ENCODE data around the gene C22orf15. TPM values are rescaled to one million over a fixed set of nuclear protein-coding genes. Genes with fewer than 3 reads are reported as not detected.

The C22orf15 gene
- total and polyA plus RNA-seq, 2 of the 8 experiments (the other 6 are each of a cell fraction or from before 2014, with no cell fraction given), result 4.2 to 4.9 TPM

DNA sequence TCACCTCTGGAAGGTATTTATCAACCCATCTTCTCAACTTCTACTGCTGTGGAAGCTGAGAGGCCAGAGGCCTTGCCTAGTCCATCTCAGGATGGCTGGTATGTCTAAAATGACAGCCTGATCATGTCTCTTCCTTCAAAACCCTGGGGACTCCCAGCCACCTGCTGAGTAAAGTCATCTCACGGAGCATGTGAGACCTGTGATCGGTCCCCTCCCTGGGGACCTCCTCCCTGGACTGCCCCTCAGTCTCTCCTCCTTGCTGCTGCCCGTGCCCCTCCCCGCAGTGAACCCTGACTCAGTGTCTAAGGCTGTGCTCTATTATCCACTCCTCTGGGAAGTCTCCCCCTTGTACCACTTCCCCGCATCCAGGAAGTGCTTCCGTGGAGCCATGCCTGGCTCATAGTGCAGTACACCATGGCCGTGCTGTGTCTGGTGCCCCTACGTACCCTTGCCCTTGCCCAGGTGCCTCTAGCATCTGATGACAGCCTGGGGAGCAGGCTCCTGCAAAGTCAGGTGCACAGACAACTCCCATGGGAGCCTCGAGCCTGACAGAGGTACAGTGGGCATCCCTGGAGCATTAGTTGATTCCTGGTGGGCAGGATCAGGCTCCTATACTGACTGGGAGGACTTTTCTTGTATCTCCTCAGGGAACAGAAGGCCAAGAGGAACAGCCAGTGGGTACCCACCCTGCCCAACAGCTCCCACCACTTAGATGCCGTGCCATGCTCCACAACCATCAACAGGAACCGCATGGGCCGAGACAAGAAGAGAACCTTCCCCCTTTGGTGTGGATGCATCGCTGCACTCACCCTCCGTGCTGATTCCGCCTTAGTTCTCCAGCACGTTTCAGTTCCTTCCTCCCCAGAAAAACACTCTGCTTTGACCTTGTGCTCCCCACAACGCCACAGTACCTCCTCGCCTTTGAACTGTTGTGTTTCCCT lies 37.8 kb downstream of the C22orf15 start (continued):
- TF ChIP-seq, protein P1, sequence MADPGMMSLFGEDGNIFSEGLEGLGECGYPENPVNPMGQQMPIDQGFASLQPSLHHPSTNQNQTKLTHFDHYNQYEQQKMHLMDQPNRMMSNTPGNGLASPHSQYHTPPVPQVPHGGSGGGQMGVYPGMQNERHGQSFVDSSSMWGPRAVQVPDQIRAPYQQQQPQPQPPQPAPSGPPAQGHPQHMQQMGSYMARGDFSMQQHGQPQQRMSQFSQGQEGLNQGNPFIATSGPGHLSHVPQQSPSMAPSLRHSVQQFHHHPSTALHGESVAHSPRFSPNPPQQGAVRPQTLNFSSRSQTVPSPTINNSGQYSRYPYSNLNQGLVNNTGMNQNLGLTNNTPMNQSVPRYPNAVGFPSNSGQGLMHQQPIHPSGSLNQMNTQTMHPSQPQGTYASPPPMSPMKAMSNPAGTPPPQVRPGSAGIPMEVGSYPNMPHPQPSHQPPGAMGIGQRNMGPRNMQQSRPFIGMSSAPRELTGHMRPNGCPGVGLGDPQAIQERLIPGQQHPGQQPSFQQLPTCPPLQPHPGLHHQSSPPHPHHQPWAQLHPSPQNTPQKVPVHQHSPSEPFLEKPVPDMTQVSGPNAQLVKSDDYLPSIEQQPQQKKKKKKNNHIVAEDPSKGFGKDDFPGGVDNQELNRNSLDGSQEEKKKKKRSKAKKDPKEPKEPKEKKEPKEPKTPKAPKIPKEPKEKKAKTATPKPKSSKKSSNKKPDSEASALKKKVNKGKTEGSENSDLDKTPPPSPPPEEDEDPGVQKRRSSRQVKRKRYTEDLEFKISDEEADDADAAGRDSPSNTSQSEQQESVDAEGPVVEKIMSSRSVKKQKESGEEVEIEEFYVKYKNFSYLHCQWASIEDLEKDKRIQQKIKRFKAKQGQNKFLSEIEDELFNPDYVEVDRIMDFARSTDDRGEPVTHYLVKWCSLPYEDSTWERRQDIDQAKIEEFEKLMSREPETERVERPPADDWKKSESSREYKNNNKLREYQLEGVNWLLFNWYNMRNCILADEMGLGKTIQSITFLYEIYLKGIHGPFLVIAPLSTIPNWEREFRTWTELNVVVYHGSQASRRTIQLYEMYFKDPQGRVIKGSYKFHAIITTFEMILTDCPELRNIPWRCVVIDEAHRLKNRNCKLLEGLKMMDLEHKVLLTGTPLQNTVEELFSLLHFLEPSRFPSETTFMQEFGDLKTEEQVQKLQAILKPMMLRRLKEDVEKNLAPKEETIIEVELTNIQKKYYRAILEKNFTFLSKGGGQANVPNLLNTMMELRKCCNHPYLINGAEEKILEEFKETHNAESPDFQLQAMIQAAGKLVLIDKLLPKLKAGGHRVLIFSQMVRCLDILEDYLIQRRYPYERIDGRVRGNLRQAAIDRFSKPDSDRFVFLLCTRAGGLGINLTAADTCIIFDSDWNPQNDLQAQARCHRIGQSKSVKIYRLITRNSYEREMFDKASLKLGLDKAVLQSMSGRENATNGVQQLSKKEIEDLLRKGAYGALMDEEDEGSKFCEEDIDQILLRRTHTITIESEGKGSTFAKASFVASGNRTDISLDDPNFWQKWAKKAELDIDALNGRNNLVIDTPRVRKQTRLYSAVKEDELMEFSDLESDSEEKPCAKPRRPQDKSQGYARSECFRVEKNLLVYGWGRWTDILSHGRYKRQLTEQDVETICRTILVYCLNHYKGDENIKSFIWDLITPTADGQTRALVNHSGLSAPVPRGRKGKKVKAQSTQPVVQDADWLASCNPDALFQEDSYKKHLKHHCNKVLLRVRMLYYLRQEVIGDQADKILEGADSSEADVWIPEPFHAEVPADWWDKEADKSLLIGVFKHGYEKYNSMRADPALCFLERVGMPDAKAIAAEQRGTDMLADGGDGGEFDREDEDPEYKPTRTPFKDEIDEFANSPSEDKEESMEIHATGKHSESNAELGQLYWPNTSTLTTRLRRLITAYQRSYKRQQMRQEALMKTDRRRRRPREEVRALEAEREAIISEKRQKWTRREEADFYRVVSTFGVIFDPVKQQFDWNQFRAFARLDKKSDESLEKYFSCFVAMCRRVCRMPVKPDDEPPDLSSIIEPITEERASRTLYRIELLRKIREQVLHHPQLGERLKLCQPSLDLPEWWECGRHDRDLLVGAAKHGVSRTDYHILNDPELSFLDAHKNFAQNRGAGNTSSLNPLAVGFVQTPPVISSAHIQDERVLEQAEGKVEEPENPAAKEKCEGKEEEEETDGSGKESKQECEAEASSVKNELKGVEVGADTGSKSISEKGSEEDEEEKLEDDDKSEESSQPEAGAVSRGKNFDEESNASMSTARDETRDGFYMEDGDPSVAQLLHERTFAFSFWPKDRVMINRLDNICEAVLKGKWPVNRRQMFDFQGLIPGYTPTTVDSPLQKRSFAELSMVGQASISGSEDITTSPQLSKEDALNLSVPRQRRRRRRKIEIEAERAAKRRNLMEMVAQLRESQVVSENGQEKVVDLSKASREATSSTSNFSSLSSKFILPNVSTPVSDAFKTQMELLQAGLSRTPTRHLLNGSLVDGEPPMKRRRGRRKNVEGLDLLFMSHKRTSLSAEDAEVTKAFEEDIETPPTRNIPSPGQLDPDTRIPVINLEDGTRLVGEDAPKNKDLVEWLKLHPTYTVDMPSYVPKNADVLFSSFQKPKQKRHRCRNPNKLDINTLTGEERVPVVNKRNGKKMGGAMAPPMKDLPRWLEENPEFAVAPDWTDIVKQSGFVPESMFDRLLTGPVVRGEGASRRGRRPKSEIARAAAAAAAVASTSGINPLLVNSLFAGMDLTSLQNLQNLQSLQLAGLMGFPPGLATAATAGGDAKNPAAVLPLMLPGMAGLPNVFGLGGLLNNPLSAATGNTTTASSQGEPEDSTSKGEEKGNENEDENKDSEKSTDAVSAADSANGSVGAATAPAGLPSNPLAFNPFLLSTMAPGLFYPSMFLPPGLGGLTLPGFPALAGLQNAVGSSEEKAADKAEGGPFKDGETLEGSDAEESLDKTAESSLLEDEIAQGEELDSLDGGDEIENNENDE (IDR thresholded peaks at IDR 0.05; ENCODE audit: insufficient replicate concordance, low read length), result no peak
- TF ChIP-seq BACH1 (IDR thresholded peaks at IDR 0.05; ENCODE audit: low read length) (no peak), PHF8 (conservative IDR thresholded peaks at IDR 0.05; ENCODE audit: low read depth, low read length) (no peak), CREB1 (IDR thresholded peaks at IDR 0.05) (no peak), ZNF274 (IDR thresholded peaks at IDR 0.05; ENCODE audit: borderline replicate concordance, extremely low read depth, low read length) (no peak), TAF1 (IDR thresholded peaks at IDR 0.05; ENCODE audit: low read depth, low read length) (no peak), POLR2AphosphoS5 (IDR thresholded peaks at IDR 0.05; ENCODE audit: low read depth, low read length) (no peak), HDAC2 (IDR thresholded peaks at IDR 0.05; ENCODE audit: borderline replicate concordance in 1 of 2, low read depth in 2 of 2, low read length in 2 of 2) (no peak)

Measured in H1 (cell line).